AG04450 (cell line): Measurements from ENCODE around the gene DUT. TPM values are rescaled to one million over a fixed set of nuclear protein-coding genes. Genes with fewer than 3 reads are reported as not detected.

Experiments used
- CTCF ChIA-PET: fragments of 300-600, 350-600 bp; formaldehyde crosslinking; extraction: SDS; loops from one replicate; lab custom pipeline; 2022; ENCODE audit warnings: antibody characterized with exemption, inconsistent platforms; lab: Charles Lee
- POLR2A ChIA-PET: fragments of 350-600 bp; formaldehyde crosslinking; extraction: SDS; loops from one replicate; lab custom pipeline; 2021; ENCODE audit warnings: antibody characterized with exemption, inconsistent platforms; lab: Yijun Ruan, JAX
- DNase-seq: peaks from one replicate; pipeline ENCODE4 v3.0.0-alpha.2; 2011; ENCODE audit warnings: low read depth, low spot score
- H3K27ac ChIP-seq: one replicate; pipeline ENCODE4 v1.5.1; 2012; ENCODE audit warnings: low read depth, low read length, control low read depth
- H3K27me3 ChIP-seq: one replicate; pipeline ENCODE4 v1.6.0; 2012; ENCODE audit warnings: low read length; ENCODE audit not compliant: control insufficient read depth, insufficient read depth
- H3K4me3 ChIP-seq: 2 replicates; pipeline ENCODE4 v1.5.1; 2011; ENCODE audit warnings: mild to moderate bottlenecking, low read depth, low read length, control low read depth
- H3K9me3 ChIP-seq: 2 replicates; pipeline ENCODE4 v1.5.1; 2012; ENCODE audit warnings: low read length; ENCODE audit not compliant: control insufficient read depth, insufficient read depth
- polyA plus RNA-seq: library from polyadenylated mRNA; depleted of rRNA; stranded (reverse); fragments of >200 nt; gene quantifications from 2 replicates; pipeline ENCODE4 v1.2.3, GENCODE V29; 2011
- TF ChIP-seq, protein P1 (sequence below): IDR thresholded peaks from 2 replicates; pipeline ENCODE4 v1.5.1; 2011; ENCODE audit warnings: low read depth, low read length, control low read depth, inconsistent platforms

DUT gene
- polyA plus RNA-seq, 1 experiment: 52.8 TPM

GRCh38 chr15:48331796-48332641 is 790 bp downstream of the DUT start:
- Histone ChIP-seq H3K27me3 (no peaks in the 10 kb centered on the region), H3K4me3 (peak overlapping the region; percentile 82), H3K9me3 (no peaks in the 10 kb centered on the region), H3K27ac (peak overlapping the region; percentile 93)
- no peak for DNase-seq
- POLR2A ChIA-PET: no interaction called here
- TF ChIP-seq, protein P1, sequence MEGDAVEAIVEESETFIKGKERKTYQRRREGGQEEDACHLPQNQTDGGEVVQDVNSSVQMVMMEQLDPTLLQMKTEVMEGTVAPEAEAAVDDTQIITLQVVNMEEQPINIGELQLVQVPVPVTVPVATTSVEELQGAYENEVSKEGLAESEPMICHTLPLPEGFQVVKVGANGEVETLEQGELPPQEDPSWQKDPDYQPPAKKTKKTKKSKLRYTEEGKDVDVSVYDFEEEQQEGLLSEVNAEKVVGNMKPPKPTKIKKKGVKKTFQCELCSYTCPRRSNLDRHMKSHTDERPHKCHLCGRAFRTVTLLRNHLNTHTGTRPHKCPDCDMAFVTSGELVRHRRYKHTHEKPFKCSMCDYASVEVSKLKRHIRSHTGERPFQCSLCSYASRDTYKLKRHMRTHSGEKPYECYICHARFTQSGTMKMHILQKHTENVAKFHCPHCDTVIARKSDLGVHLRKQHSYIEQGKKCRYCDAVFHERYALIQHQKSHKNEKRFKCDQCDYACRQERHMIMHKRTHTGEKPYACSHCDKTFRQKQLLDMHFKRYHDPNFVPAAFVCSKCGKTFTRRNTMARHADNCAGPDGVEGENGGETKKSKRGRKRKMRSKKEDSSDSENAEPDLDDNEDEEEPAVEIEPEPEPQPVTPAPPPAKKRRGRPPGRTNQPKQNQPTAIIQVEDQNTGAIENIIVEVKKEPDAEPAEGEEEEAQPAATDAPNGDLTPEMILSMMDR: no peak
- CTCF ChIA-PET: interaction anchor here (0.6 to 0.8 kb wide), 3 partner anchors 20 to 226 kb away, joined by 3 to 4 read pairs (median 3); no protein-coding TSS in a partner anchor

DNA sequence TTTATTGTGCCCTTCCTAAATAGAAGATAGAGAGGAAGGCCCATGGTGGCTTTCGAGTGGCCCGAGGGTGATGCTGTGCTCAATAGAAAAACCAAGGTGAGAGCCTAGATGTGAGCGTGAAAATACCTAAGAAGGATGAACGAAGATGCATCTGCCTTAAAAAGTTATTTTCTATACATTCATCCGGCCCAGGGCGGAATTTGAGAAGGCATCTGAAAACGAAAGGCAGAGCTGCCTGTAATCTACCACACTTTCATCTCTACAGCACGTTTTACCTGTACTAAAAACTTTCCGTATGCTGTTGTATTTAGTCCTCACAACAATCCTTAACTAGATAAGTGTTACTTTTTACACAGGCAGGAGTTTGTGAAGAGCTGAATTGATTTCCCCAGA is 1.4 kb downstream of the DUT start:
- peak overlapping the region; percentile 82 for H3K4me3 ChIP-seq
- H3K27me3 ChIP-seq: no peaks in the 10 kb centered on the region
- H3K27ac ChIP-seq: no peak overlapping the region
- no peaks in the 10 kb centered on the region for H3K9me3 ChIP-seq
- CTCF ChIA-PET: interaction anchor here (0.8 kb wide), 1 partner anchor 19 kb away, joined by 3 read pairs; no protein-coding TSS in a partner anchor
- no peak for DNase-seq
- TF ChIP-seq, protein P1: no peak
- POLR2A ChIA-PET: no interaction called here

DNA sequence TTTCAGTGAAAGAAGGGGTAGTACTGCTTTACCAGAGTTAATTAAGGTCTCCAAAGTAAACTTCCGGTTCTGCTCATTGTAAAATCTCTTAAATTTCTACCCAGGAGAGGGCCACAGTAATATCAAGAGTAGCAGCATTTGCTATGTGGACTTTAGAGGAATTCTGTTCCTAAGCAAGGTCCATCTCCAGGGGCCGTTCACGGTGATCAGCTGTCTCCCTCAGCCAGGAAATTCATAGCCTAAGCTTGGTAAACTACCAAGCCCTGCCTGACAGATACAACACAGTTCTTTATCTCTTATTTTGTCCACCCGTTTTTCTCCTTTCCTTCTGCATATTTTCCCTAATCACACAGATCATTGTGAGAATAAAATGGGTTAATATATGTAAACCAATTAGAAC is 2.3 kb downstream of the DUT start:
- Histone ChIP-seq H3K27me3 (no peaks in the 10 kb centered on the region), H3K4me3 (no peak overlapping the region; the same call in 1 of the 2 replicates), H3K9me3 (no peaks in the 10 kb centered on the region), H3K27ac (no peak overlapping the region)
- POLR2A ChIA-PET: no interaction called here
- TF ChIP-seq, protein P1: no peak
- CTCF ChIA-PET: interaction anchor here (1.3 kb wide), 1 partner anchor 19 kb away, joined by 8 read pairs; no protein-coding TSS in a partner anchor
- no peak for DNase-seq

DNA sequence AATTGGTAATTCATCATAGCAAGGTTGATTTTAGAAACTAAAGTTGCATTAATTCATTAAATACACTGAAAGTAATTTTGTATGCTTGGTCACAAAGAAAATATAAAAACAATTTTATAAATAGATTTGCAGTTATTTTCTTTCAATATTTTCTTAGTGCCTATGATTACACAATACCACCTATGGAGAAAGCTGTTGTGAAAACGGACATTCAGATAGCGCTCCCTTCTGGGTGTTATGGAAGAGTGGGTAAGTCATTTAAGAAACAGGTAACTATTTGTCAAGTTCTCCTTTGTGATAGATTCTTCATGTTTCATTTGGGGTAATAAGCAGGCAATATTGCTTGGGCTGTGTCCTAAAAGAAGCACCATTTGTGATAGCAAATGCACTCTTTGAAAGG is 3.0 kb downstream of the DUT start:
- ChIA-PET POLR2A (no interaction called here), CTCF (interaction anchor here (1.3 kb wide), 1 partner anchor 18 kb away, joined by 8 read pairs; no protein-coding TSS in a partner anchor)

More for the DNA sequence above, 3.0 kb downstream of the DUT start:
- no peaks in the 10 kb centered on the region for H3K27me3 ChIP-seq
- H3K4me3 ChIP-seq: no peak overlapping the region
- no peak for DNase-seq
- H3K9me3 ChIP-seq: no peaks in the 10 kb centered on the region
- no peak overlapping the region for H3K27ac ChIP-seq
- TF ChIP-seq, protein P1: no peak
